Heart right ventricle (tissue), 16 donors: Measurements from ENCODE around the gene SNRPA. TPM values are rescaled to one million over a fixed set of nuclear protein-coding genes. Genes with fewer than 3 reads are reported as not detected.

ENCODE experiments used
- ATAC-seq, 8 donors: fragments of 200-7000 bp; cut with Tn5 transposase; one replicate each; pipeline ENCODE4 v1.9.1; 2020; ENCODE audit warnings: mild to moderate bottlenecking in 8 of 8, moderate library complexity in 8 of 8, moderate number of reproducible peaks in 1 of 8
- DNase-seq, 2 donors: peaks; one replicate each; pipeline ENCODE4 v3.0.0-alpha.2; 2020
- H3K27ac ChIP-seq, 10 donors: fragments of 200-600 bp; sonication (generic) in 2 of 10; one replicate each; pipeline versions ENCODE4 v1.5.0 to v1.8.0; 2020 to 2022; ENCODE audit warnings: mild to moderate bottlenecking in 3 of 10
- H3K27me3 ChIP-seq, 7 donors: fragments of 200-600 bp; one replicate each; pipeline ENCODE4 v1.8.0; 2021 to 2022; ENCODE audit warnings: mild to moderate bottlenecking in 2 of 7
- H3K36me3 ChIP-seq, 9 donors: fragments of 200-600 bp; sonication (generic) in 1 of 9; one replicate each; pipeline versions ENCODE4 v1.5.0 to v1.8.0; 2020 to 2022; ENCODE audit warnings: mild to moderate bottlenecking in 2 of 9
- H3K4me1 ChIP-seq, 9 donors: fragments of 200-600 bp; sonication (generic) in 1 of 9; one replicate each; pipeline versions ENCODE4 v1.5.0 to v1.8.0; 2020 to 2022; ENCODE audit warnings: mild to moderate bottlenecking in 4 of 9
- H3K4me3 ChIP-seq, 10 donors: fragments of 200-600 bp; sonication (generic) in 2 of 10; one replicate each; pipeline versions ENCODE4 v1.5.0 to v1.8.0; 2020 to 2022; ENCODE audit warnings: mild to moderate bottlenecking in 7 of 10, moderate library complexity in 2 of 10
- H3K9me3 ChIP-seq, 11 donors: fragments of 200-600 bp in 10 of 11; sonication (generic) in 2 of 11; one replicate each; pipeline versions ENCODE4 v1.5.0 to v1.8.0; 2013 to 2022; ENCODE audit warnings: mild to moderate bottlenecking in 2 of 11, control low read depth in 1 of 11, moderate library complexity in 1 of 11
- whole genome bisulfite sequencing, 2 donors: extraction: QIAGEN DNeasy Blood & Tissue Kit; methylation state at CpG; one replicate each; pipeline ENCODE4 v1.1.7; 2013; ENCODE audit warnings: inconsistent platforms in 1 of 2; 5-methylcytosine and 5-hydroxymethylcytosine counted together
- intact Hi-C, 10 donors: fragments of 100-400 bp; cut with DNase I; formaldehyde crosslinking; loops; one replicate each; pipeline versions ENCODE4 v1.11.1 to v1.14.2; 2022
- polyA plus RNA-seq, 2 donors: library from polyadenylated mRNA; stranded (reverse); fragments of 200-250 nt; gene quantifications; one replicate each; pipeline ENCODE4 v1.2.3, GENCODE V29; 2013
- total RNA-seq, 10 donors: library from RNA; stranded (reverse); fragmentation: NEBNext Ultra II Directional in 3 of 10; extraction: Animal tissue kit (Norgen Biotek cat#: 25700) in 3 of 10; gene quantifications; one replicate each; pipeline versions ENCODE4 v1.2.1 to v1.2.4, GENCODE V29; 2021 to 2023
- TF ChIP-seq, protein P1 (sequence below), 9 donors: fragments of 200-600 bp; sonication (generic) in 2 of 9; IDR thresholded peaks; one replicate each; pipeline versions ENCODE4 v1.5.0 to v1.8.0; 2021 to 2022; ENCODE audit warnings: antibody characterized with exemption in 9 of 9, mild to moderate bottlenecking in 5 of 9, moderate library complexity in 1 of 9
- donor health status: Arrhythmogenic right ventricular cardiomyopathy.
- donor health status: ischemic (EF 13 %, LVEDD 7.1; RV severe dilation, severe dysfunction).
- donor health status: healthy with polysubstance abuse.
- donor health status: DM: no; HTN: yes; CAD: no.
- donor health status: DM: no; HTN: no; CAD: no.
- donor health status: ischemic (EF 25% LVEDD 6.9; RV normal size, moderate dysfunction).
- donor health status: ischemic (EF 25% LVEDD 5.7; RV mildly dilated, moderate dysfunction).
- donor health status: healthy.
- donor health status: DM: yes; HTN: yes; CAD: no.
- donor health status: Ischemic cardiomyopathy.
- donor health status: ischemic (EF 35%, LVEDD 5.7; RV mildly dilated, moderate dysfunction).
- donor health status: nonischemic (EF 11% LVEDD 7.7; RV severe dilation, severe dysfunction).
- donor health status: DM: yes; HTN: yes; CAD: no.
- donor health status: PGD.
- donor health status: ischemic (EF 29% LVEDD 5.4; RV normal size, mild dysfunction).
- donor health status: nonischemic (EF 23%, LVEDD 6.1; RV moderate dilation, normal function).

Gene SNRPA
- total and polyA plus RNA-seq, 12 donors: 24.0 to 40.6 (median 35.0) TPM

DNA sequence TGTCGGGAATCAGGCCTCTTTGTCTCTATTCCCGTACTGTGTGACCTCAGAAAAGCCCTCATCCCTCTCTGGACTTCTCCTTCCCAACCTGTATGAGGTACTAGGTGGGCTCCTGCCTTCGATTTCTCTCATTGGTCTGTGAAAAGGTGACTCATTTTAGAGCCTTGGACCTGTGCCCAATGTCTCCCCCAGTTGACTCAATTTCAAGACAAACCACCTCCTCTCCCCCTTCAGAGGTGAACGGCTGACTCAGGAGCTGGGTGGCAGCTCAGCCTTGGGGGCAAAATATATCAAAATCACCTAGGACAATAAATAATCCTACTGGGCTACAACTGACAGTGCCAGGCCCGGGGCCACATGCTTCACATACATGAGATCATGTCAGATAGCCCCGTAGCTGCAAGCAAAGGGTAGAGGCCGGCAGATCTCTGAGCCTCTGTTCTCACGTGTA is 34.9 kb upstream of the SNRPA start:
- no peak for DNase-seq
- Histone ChIP-seq H3K27me3 (no peaks in the 10 kb centered on the region), H3K36me3 (peaks cover 0 to 25% (median 0%) of the 10 kb centered on the region in 9 donors), H3K27ac (peak overlapping the region; percentile 87 to 98 (median 97)), H3K4me1 (peaks cover 14 to 76% (median 57%) of the 10 kb centered on the region in 9 donors), H3K4me3 (peak overlapping the region; percentile 64 to 89 (median 78)), H3K9me3 (no peaks in the 10 kb centered on the region)
- WGBS, 2 donors: 7% methylated on average over 8 of the region's 8 CpGs
- TF ChIP-seq, protein P1, sequence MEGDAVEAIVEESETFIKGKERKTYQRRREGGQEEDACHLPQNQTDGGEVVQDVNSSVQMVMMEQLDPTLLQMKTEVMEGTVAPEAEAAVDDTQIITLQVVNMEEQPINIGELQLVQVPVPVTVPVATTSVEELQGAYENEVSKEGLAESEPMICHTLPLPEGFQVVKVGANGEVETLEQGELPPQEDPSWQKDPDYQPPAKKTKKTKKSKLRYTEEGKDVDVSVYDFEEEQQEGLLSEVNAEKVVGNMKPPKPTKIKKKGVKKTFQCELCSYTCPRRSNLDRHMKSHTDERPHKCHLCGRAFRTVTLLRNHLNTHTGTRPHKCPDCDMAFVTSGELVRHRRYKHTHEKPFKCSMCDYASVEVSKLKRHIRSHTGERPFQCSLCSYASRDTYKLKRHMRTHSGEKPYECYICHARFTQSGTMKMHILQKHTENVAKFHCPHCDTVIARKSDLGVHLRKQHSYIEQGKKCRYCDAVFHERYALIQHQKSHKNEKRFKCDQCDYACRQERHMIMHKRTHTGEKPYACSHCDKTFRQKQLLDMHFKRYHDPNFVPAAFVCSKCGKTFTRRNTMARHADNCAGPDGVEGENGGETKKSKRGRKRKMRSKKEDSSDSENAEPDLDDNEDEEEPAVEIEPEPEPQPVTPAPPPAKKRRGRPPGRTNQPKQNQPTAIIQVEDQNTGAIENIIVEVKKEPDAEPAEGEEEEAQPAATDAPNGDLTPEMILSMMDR (IDR thresholded peaks at IDR 0.05): no peak
- intact Hi-C loops: loop anchor here in 7 of 10 donors (1.0 to 10.0 kb wide), 10 partner anchors 34 to 91 kb away; partner anchors contain the start of genes ACTMAP (in 6 of the 7), SNRPA (in 5 of the 7), EGLN2 (in 3 of the 7) and RAB4B (in 1 of the 7)
- no peak for ATAC-seq

DNA sequence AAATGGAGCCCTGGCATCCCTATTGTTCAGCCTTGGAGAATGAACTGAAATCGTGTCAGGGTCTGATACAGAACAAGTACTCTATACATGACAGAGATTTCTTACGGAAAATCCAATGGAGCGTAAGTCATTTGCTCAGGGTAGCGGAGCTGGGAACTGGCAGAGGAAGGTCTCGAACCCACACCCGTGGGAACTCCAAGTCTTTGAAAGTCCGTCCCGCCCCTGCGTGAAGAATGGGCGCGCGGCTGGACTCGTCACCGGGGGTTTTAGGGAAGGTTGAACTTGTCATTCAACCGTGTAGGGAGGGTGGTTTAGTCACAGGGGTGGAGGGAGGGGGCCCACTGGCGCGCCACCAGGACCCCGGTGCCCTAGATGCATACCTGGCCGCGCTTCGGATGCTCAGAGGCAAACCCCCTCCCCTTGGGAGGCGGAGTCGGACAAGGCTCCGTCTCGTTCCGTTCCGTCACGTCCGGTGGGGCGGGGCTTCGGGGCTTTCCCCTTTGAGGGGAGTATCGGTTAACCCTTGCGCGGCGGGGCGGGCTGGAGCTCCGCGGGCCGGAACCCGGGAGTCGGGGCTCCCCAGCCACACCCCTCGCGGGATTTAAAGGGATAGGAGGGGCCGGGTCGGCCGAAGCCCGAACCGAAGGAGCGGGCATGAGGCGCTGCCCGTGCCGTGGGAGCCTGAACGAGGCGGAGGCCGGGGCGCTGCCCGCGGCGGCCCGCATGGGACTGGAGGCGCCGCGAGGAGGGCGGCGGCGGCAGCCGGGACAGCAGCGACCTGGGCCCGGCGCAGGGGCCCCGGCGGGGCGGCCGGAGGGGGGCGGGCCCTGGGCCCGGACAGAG is 34.3 kb upstream of the SNRPA start, which contains the start of the genes COQ8B and ITPKC:
Gene COQ8B (minus strand): TSS at position 405 of the 843 bp plus-strand sequence. CDS start 2,254 bp downstream, outside the sequence.
Gene ITPKC (plus strand): TSS at position 631 of the 843 bp plus-strand sequence. CDS start 24 bp downstream, at position 655.
- Histone ChIP-seq H3K36me3 (peaks cover 0 to 19% (median 0%) of the 10 kb centered on the region in 9 donors), H3K4me1 (peaks cover 16 to 82% (median 63%) of the 10 kb centered on the region in 9 donors), H3K4me3 (peak within 1 kb of the TSS; percentile 64 to 89 (median 78)), H3K27ac (peak within 1 kb of the TSS; percentile 87 to 98 (median 97)), H3K9me3 (no peaks in the 10 kb centered on the region), H3K27me3 (no peaks in the 10 kb centered on the region)
- WGBS, 2 donors: 0 to 1% methylated on average over 72 to 76 of the region's 76 CpGs
- TF ChIP-seq, protein P1 (IDR thresholded peaks at IDR 0.05): peak in 5 of 9 donors; percentile 16 to 44 (median 26)
- intact Hi-C loops: loop anchor here in 7 of 10 donors (1.0 to 10.0 kb wide), 10 partner anchors 34 to 91 kb away; partner anchors contain the start of genes ACTMAP (in 6 of the 7), SNRPA (in 5 of the 7), EGLN2 (in 3 of the 7) and RAB4B (in 1 of the 7)
- ATAC-seq (peak; percentile 77 to 87 (median 84)), DNase-seq (peak; percentile 100)

DNA sequence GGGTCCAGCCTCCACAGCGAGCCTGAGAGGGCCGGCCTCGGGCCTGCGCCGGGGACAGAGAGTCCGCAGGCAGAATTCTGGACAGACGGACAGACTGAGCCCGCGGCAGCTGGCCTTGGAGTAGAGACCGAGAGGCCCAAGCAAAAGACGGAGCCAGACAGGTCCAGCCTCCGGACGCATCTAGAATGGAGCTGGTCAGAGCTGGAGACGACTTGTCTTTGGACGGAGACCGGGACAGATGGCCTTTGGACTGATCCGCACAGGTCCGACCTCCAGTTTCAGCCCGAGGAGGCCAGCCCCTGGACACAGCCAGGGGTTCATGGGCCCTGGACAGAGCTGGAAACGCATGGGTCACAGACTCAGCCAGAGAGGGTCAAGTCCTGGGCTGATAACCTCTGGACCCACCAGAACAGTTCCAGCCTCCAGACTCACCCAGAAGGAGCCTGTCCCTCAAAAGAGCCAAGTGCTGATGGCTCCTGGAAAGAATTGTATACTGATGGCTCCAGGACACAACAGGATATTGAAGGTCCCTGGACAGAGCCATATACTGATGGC is 33.6 kb upstream of the SNRPA start:
- 0 to 1% methylated on average over 20 of the region's 20 CpGs for WGBS, 2 donors
- H3K27ac ChIP-seq: peak overlapping the region; percentile 87 to 98 (median 97)
- peaks cover 16 to 88% (median 70%) of the 10 kb centered on the region in 9 donors for H3K4me1 ChIP-seq
- ATAC-seq: no peak
- DNase-seq: peak in 1 of 2 donors; percentile 40
- TF ChIP-seq, protein P1 (IDR thresholded peaks at IDR 0.05): no peak
- peaks cover 0 to 14% (median 0%) of the 10 kb centered on the region in 9 donors for H3K36me3 ChIP-seq
- H3K4me3 ChIP-seq: peak overlapping the region; percentile 64 to 89 (median 78)
- no peaks in the 10 kb centered on the region for H3K9me3 ChIP-seq
- intact Hi-C loops: loop anchor here in 7 of 10 donors (2.0 to 10.0 kb wide), 9 partner anchors 33 to 90 kb away; partner anchors contain the start of genes ACTMAP (in 5 of the 7), SNRPA (in 5 of the 7), EGLN2 (in 3 of the 7) and RAB4B (in 1 of the 7)
- H3K27me3 ChIP-seq: no peaks in the 10 kb centered on the region
